ENCODE data around the gene DMGDH.

Gene DMGDH

DNA sequence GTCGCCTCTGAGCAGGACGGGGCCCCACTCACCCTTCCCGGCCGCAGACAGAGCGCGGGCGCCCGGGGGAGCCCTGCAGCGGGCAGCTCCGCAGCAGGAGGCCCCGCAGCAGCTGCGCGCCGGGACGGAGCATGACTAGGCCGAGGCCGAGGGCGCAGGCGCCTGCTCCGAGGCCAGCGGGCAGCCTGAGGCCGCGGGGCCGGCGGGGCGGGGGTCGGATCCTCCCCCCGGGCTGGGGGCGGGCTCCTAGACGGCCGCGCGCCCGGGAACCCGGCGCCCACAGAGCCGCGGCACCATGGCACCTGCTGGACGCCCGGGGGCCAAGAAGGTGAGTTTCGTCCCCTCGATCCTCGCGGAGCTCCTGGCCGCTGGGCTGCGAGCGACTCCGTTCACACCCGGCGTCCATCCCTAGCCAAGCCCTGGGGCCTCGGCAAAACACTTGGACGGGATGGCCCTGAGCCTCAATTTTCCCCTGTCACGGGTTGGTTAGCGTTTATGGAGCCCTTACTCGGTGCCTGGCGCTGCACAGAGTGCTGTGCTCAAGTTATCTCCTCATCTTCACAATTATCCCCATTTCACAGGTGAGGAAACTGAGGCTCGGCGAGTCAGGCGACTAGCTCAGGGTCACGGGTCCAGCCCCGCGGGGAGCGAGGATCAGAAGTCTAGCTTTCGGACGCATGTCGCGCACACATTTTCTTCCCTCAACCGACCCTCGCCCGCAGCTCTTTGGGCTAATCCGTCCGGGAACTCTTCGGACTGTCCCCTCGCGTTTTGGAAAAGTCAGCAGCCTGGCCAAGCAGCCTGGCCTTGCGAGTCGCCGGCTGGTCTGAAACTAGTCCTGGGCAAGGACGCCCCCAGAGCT lies at the start of gene DMGDH, which contains the start of gene BHMT2:
Gene DMGDH (minus strand): TSS at position 187 of the 862 bp plus-strand sequence. CDS start 54 bp downstream, at position 133.
Gene BHMT2 (plus strand): TSS at position 280 of the 862 bp plus-strand sequence. CDS start 16 bp downstream, at position 296.
- in situ Hi-C loops (cut with MboI; ENCODE audit: low sequenced_read_pairs): no loop called here

DNA sequence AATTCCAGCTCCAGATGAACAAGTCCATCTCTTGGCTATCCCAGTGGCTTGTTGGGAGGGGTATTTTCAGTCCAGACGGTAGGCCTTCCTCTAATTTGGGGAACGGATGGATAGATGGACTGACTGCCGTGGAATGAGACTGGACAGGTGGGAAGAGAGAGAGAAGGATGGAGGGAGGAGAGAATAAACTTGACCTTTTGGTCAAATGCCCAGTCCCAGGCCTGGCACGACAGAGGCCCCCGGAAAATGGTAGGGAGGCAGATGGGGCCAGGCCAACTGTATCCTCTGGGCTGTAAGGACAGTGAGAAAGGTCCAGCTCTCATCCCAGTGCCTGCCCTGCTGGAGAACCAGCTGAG lies 43.2 kb upstream of the DMGDH start:
- in situ Hi-C loops (cut with MboI; ENCODE audit: low sequenced_read_pairs): no loop called here

DNA sequence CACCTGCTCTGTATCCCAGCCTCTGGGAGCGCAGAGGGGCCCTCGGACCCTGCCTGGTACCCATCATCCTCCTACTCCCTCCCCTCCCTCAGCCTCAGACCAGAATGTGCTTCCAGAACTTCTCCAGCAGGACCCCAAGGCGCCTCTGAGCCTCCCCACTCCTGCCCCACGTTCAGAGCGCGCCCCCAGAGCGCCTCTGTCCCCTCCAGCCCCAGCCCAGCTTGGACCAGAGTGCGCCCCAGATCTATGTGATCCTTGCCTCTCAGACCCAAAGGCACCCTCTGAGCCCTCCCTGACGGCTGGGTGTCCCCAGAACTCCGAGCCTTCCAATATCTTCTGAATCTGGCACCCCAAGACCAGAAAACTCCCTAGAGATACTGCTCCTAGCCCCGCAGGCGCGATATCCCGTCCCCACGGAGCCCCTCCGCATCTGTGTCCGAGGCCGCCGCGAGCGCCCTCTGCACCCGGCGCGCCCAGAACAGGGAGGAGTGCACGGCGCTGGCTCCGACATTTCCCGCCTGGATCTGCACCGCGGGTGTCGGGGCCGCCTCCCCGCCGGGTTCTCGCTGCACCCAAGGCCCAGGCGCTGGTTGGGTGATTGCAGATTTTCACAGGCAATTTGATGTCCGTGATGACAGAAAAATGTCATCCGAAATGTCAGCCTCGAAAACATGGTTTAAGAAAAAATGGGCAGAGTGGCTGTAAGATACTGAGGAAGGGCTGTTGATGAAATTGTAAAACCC lies 42.7 kb upstream of the DMGDH start:
- in situ Hi-C loops (cut with MboI; ENCODE audit: low sequenced_read_pairs): no loop called here

GRCh38 chr5:79111387-79111959 lies 42.0 kb upstream of the DMGDH start, which contains the start of gene BHMT:
BHMT (plus strand) TSS chr5:79111809; CDS start chr5:79111886, 77 bp downstream.
- in situ Hi-C loops (cut with MboI; ENCODE audit: low sequenced_read_pairs): no loop called here

DNA sequence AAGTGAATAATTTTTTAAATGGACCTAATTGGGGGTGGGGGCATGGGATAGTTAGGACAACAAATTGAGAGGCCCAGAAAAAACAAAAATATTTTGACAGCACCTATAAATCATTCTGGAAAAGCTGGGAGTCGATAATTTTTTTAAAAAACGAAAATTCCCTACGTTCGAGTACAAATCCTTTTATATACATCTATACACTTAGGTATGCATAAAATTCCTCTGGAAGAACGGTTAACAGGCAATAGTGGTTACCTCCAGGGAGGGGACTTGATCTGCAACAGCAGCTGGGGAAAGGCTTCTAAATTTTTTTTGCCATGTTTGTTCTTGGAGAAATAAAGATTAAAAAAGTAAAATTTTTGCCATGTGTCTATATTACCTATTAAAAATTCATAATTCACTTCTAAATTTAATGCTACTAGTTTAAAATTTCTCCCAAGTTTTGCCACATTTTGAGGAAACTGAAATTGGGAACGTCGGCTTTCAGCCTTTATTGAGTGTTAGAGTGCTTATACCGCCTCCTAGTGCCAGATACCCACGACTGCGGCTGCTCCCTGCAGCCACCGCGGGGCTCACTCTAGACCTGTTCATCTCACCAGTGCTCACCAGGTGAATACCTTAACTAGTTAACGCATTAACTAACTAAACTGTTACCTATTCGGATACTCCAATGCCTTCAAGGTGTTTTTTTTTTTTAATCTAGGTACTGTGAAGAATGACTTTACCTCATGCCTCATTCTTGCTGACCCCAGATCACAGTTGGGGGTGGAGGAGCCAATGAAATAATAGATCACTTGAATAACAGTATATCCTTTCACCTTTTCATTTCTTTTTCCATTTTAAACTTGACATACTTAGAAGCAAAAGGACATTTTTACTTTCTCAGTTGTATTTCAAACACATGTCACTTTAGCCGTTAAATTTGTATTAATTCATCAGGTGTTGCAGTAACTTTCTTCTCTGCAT lies 40.3 kb upstream of the DMGDH start:
- in situ Hi-C loops (cut with MboI; ENCODE audit: low sequenced_read_pairs): no loop called here

GRCh38 chr5:79108792-79109191 lies 39.3 kb upstream of the DMGDH start:
- in situ Hi-C loops (cut with MboI; ENCODE audit: low sequenced_read_pairs): no loop called here

- in situ Hi-C loops (cut with MboI; ENCODE audit: low sequenced_read_pairs): no loop called here
Observed at GRCh38 chr5:79108086-79108485, 38.6 kb upstream of the DMGDH start.

GRCh38 chr5:79107020-79107796 lies 37.7 kb upstream of the DMGDH start:
- in situ Hi-C loops (cut with MboI; ENCODE audit: low sequenced_read_pairs): no loop called here

DNA sequence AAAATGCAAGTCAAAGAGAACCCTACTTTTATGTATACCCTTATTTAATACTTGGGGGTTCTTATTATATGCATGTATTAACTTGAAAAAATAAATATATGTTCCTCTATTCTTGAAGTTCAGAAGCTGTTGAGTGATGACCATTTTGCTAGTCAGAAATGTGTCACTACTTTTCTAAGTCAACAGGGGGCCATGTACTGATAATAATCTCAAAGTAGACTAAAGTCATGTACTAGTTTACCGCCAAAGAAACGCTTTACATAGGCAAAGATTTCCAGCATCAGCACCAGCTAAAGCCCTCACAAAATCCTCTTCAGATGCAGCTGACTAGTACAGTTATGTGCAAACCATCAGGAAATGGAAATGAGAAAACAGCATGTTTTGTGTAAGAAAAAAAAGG lies 36.4 kb upstream of the DMGDH start:
- in situ Hi-C loops (cut with MboI; ENCODE audit: low sequenced_read_pairs): no loop called here

GRCh38 chr5:79093762-79094161 lies 24.3 kb upstream of the DMGDH start:
- in situ Hi-C loops (cut with MboI; ENCODE audit: low sequenced_read_pairs): no loop called here

DNA sequence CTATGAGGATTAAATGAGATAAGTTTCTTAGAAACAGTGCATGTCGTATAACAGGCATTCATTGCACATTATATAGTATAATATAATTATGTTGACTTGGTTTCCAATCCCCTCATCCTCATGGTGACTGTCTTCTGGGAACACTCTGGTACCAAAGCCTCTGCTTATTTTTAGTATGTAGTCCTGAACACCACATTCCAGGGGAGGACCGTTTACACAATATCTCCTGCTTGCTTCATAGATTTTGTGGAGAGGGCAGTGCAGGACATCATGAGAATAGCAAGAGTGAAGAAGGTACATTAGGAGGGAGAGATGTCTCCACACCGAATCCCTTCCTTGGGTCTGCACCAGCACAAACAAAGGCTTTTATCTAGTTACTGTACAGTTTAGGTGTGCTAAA lies 21.6 kb upstream of the DMGDH start:
- in situ Hi-C loops (cut with MboI; ENCODE audit: low sequenced_read_pairs): no loop called here

- in situ Hi-C loops (cut with MboI; ENCODE audit: low sequenced_read_pairs): no loop called here
Observed at GRCh38 chr5:79088507-79088906, 19.0 kb upstream of the DMGDH start.

- in situ Hi-C loops (cut with MboI; ENCODE audit: low sequenced_read_pairs): no loop called here
Observed at GRCh38 chr5:79086116-79086515, 16.6 kb upstream of the DMGDH start.

GRCh38 chr5:79081779-79082178 lies 12.3 kb upstream of the DMGDH start:
- in situ Hi-C loops (cut with MboI; ENCODE audit: low sequenced_read_pairs): no loop called here

DNA sequence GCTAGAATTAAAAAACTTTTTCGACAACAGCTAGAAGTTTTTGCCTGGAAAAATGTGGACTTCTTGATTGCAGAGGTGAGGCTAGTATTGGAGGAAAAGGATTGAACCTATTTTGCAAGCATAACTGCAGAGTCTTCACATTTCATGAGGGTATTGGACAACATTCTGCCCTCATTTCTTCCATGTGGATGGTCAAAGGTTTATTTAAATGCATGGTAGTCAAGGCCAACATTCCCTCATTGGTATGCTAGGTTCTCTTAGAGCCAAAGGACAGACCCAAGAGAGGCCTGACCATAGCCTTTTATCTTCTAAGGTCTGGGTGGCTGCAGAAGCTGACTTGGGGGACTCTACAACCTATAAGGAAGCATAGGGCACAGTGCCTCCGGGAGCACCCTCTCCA lies 11.3 kb upstream of the DMGDH start:
- in situ Hi-C loops (cut with MboI; ENCODE audit: low sequenced_read_pairs): no loop called here

GRCh38 chr5:79077680-79078365 lies 8.3 kb upstream of the DMGDH start:
- in situ Hi-C loops (cut with MboI; ENCODE audit: low sequenced_read_pairs): no loop called here

DNA sequence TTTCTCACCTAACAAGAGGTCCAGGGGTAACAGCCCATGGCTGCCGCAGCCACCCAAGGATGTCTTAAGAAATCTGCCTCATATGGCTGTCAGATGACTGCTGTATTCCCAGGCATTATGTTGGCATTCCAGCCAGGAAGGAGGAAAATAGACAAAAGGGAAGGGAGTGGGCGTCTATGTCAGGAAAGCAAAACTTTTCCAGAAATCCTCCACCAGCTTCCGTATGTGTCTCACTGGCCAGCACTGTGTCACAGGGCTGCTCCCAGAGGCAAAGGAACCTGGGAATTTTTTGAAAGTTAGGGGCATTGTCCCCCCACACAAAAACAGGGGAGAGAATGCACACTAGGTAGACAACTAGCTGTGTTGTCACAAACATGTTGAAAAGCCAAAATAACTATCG lies 7.3 kb upstream of the DMGDH start:
- in situ Hi-C loops (cut with MboI; ENCODE audit: low sequenced_read_pairs): no loop called here

DNA sequence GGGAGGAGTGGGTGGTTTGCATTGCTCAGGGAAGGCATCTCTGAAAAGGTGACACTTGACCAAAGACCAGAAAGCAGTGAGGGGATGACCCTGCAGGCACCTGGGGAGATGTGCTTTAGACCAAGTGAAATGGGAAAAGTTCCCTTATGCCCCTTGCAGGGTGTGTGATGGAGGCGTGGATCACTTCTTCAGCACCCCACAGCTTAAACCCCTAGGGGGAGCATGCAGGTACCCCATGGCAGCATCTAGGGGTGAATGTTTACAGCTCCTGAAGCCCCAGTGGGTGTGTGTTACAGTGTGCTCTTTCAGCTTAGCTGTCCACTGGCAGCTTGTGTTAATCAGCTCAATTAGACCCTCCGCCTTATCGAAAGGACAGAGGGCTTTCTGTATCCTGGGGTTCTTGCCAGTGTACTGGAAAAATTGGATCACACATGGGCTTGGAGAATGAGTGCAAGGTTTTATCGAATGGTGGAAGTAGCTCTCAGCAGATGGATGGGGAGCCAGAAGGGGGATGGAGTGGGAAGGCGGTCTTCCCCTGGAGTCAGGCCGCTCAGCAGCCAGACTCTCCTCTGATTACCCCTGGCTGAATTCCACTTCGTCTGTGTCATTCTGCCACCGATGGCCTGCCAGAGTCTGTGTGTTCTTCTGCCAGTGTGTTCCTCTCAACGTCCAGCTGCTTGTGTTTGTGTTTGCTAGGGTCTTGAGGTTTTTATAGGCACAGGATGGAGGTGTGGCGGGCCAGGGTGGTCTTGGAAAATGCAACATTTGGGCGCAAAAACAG lies 6.4 kb upstream of the DMGDH start:
- in situ Hi-C loops (cut with MboI; ENCODE audit: low sequenced_read_pairs): no loop called here

Data from HL-60/S4 (cell line).